HG02884 (cell line): ENCODE data around the gene BNIP5.

Experiments
- ATAC-seq: cut with Tn5 transposase; IDR thresholded peaks from one replicate; pipeline ENCODE4 v1.9.1; 2021; ENCODE audit warnings: mild to moderate bottlenecking, moderate library complexity; ENCODE audit not compliant: unreplicated experiment

Gene BNIP5

GRCh38 chr6:36336779-36337241 is at the start of gene BNIP5:
TSS of gene BNIP5 (minus strand) at chr6:36336888. CDS start at chr6:36330690, 6,198 bp downstream.
- no peak for ATAC-seq

- no peak for ATAC-seq
Measured at GRCh38 chr6:36384095-36384494, 47.4 kb upstream of the BNIP5 start.

- no peak for ATAC-seq
Measured at GRCh38 chr6:36383606-36384005, 46.9 kb upstream of the BNIP5 start.

GRCh38 chr6:36382976-36383375 is 46.3 kb upstream of the BNIP5 start:
- no peak for ATAC-seq

- no peak for ATAC-seq
Measured at GRCh38 chr6:36381502-36382389, 45.1 kb upstream of the BNIP5 start.

GRCh38 chr6:36380166-36380565 is 43.5 kb upstream of the BNIP5 start:
- ATAC-seq = no peak

GRCh38 chr6:36378936-36379335 is 42.2 kb upstream of the BNIP5 start:
- no peak for ATAC-seq

- no peak for ATAC-seq
Measured at GRCh38 chr6:36378243-36378920, 41.7 kb upstream of the BNIP5 start.

GRCh38 chr6:36377594-36377993 is 40.9 kb upstream of the BNIP5 start:
- no peak for ATAC-seq

- no peak for ATAC-seq
Measured at GRCh38 chr6:36376742-36377141, 40.1 kb upstream of the BNIP5 start.

- no peak for ATAC-seq
Measured at GRCh38 chr6:36376183-36376582, 39.5 kb upstream of the BNIP5 start.

- ATAC-seq = no peak
Measured at GRCh38 chr6:36375644-36376155, 39.0 kb upstream of the BNIP5 start.

- ATAC-seq = no peak
Measured at GRCh38 chr6:36374972-36375371, 38.3 kb upstream of the BNIP5 start.

GRCh38 chr6:36374194-36374593 is 37.5 kb upstream of the BNIP5 start:
- no peak for ATAC-seq

GRCh38 chr6:36373368-36374019 is 36.8 kb upstream of the BNIP5 start:
- no peak for ATAC-seq

- no peak for ATAC-seq
Measured at GRCh38 chr6:36372088-36372487, 35.4 kb upstream of the BNIP5 start.

- no peak for ATAC-seq
Measured at GRCh38 chr6:36371211-36371610, 34.5 kb upstream of the BNIP5 start.

GRCh38 chr6:36370638-36371037 is 34.0 kb upstream of the BNIP5 start:
- no peak for ATAC-seq

- no peak for ATAC-seq
Measured at GRCh38 chr6:36368921-36369865, 32.5 kb upstream of the BNIP5 start.

- no peak for ATAC-seq
Measured at GRCh38 chr6:36368421-36368820, 31.7 kb upstream of the BNIP5 start.
